K562 (cell line): ENCODE results near the gene LMAN2. TPM values are rescaled to one million over a fixed set of nuclear protein-coding genes. Genes with fewer than 3 reads are reported as not detected.

Experiments used
- ATAC-seq: fragments of 200-7000 bp; cut with Tn5 transposase; 3 replicates; pipeline ENCODE4 v1.9.1; 2020; ENCODE audit warnings: moderate library complexity
- BruUV-seq: library from RNA; stranded (reverse); fragments of 400-500 nt; replicated peaks from 2 replicates; lab custom pipeline; 2021; lab: Mats Ljungman, UMichigan
- CTCF ChIA-PET: fragments of 300-600 bp; formaldehyde crosslinking; extraction: SDS; loops from one replicate; lab custom pipeline; 2021; ENCODE audit warnings: low intra/inter-chr PET ratio; lab: Yijun Ruan, JAX
- POLR2A ChIA-PET: fragments of 300-600, 350-650 bp; sonication (Branson Sonifier 250); formaldehyde crosslinking; extraction: SDS; loops from one replicate; lab custom pipeline; 2021; ENCODE audit warnings: antibody characterized with exemption, inconsistent platforms; lab: Yijun Ruan, JAX
- DNase-seq, 4 experiments: peaks; one replicate each; pipeline versions ENCODE4 v3.0.0 to v3.0.0-alpha.2; 2011 to 2018; ENCODE audit warnings: low spot score in 3 of 4, mixed read lengths in 3 of 4; ENCODE audit errors: extremely low read depth in 1 of 4
- FAIRE-seq: peaks from 2 replicates; lab custom pipeline; 2011; peaks lifted over from hg19 to GRCh38; lab: Jason Lieb, UNC
- H2AFZ ChIP-seq: 2 replicates; pipeline ENCODE4 v1.6.0; 2011; ENCODE audit warnings: low read depth, low read length, control low read depth, inconsistent platforms
- H3K27ac ChIP-seq: fragments of 200-600 bp; 3 replicates; pipeline ENCODE4 v1.8.0; 2011; ENCODE audit warnings: low read depth, mild to moderate bottlenecking, control low read depth, inconsistent platforms, low read length, moderate library complexity, mixed read lengths; ENCODE audit errors: extremely low read depth
- H3K27me3 ChIP-seq, 2 experiments: fragments of 300-600 bp in 1 of 2; 2 replicates in 1 of 2; 3 replicates in 1 of 2; pipeline versions ENCODE4 v1.6.0 to v1.8.0; 2011; ENCODE audit warnings: inconsistent platforms in 2 of 2, low read length in 2 of 2, mild to moderate bottlenecking in 1 of 2, mixed read lengths in 1 of 2, moderate library complexity in 1 of 2; ENCODE audit not compliant: control insufficient read depth in 2 of 2, insufficient read depth in 2 of 2
- H3K36me3 ChIP-seq: fragments of 300-600 bp; 3 replicates; pipeline ENCODE4 v1.8.0; 2011; ENCODE audit warnings: mild to moderate bottlenecking, low read length, inconsistent platforms; ENCODE audit not compliant: control insufficient read depth, insufficient read depth
- H3K4me1 ChIP-seq, 2 experiments: fragments of 200-600 bp in 1 of 2; replicated peaks in 1 of 2; 2 replicates in 1 of 2; 3 replicates in 1 of 2; pipeline versions ENCODE4 v1.5.1 to v1.8.0; 2011; ENCODE audit warnings: inconsistent platforms in 2 of 2, low read length in 2 of 2, mild to moderate bottlenecking in 1 of 2, mixed read lengths in 1 of 2, moderate library complexity in 1 of 2; ENCODE audit not compliant: control insufficient read depth in 2 of 2, insufficient read depth in 2 of 2
- H3K4me2 ChIP-seq: 2 replicates; pipeline ENCODE4 v1.6.1; 2011; ENCODE audit warnings: low read length, control low read depth, inconsistent platforms, mixed read lengths; ENCODE audit not compliant: insufficient read depth
- H3K4me3 ChIP-seq: fragments of 200-600 bp; sonication (generic), shearing (Covaris generic); 2 replicates; pipeline ENCODE4 v1.5.1; 2016; ENCODE audit warnings: control low read depth, inconsistent platforms
- H3K79me2 ChIP-seq: fragments of 200-600 bp; 3 replicates; pipeline ENCODE4 v1.8.0; 2011; ENCODE audit warnings: low read length, inconsistent platforms; ENCODE audit not compliant: control insufficient read depth, insufficient read depth
- H3K9ac ChIP-seq, 2 experiments: 2 replicates each; pipeline versions ENCODE4 v1.6.0 to v1.6.1; 2011; ENCODE audit warnings: low read depth in 2 of 2, low read length in 2 of 2, control low read depth in 1 of 2, inconsistent platforms in 1 of 2, mild to moderate bottlenecking in 1 of 2, mixed read lengths in 1 of 2; ENCODE audit not compliant: insufficient read depth in 1 of 2
- H3K9me1 ChIP-seq: one replicate; pipeline ENCODE4 v1.6.0; 2011; ENCODE audit warnings: inconsistent platforms, mild to moderate bottlenecking, low read length, moderate library complexity; ENCODE audit not compliant: control insufficient read depth, insufficient read depth
- H3K9me3 ChIP-seq: replicated peaks from 2 replicates; pipeline ENCODE4 v1.5.1; 2011; ENCODE audit warnings: low read depth, low read length, inconsistent platforms; ENCODE audit not compliant: control insufficient read depth, insufficient read depth
- H4K20me1 ChIP-seq: replicated peaks from 2 replicates; pipeline ENCODE4 v1.6.1; 2011; ENCODE audit warnings: low read length, inconsistent platforms, mixed read lengths; ENCODE audit not compliant: control insufficient read depth, insufficient read depth
- ARID3A ChIP-seq: IDR thresholded peaks from 2 replicates; pipeline ENCODE4 v1.6.1; 2012; ENCODE audit warnings: low read depth, low read length, improper control_type of control experiment, borderline replicate concordance
- EGR1 ChIP-seq: fragments of 450-650 bp; conservative IDR thresholded peaks from 2 replicates; pipeline ENCODE4 v1.6.1; 2017; ENCODE audit warnings: mild to moderate bottlenecking
- OTX1 ChIP-seq: fragments of 450-650 bp; formaldehyde crosslinking; IDR thresholded peaks from 2 replicates; pipeline ENCODE4 v1.4.0; 2022; ENCODE audit warnings: mild to moderate bottlenecking
- ZFP36 ChIP-seq: fragments of 150-350 bp; IDR thresholded peaks from 2 replicates; pipeline ENCODE4 v1.6.1; 2018; ENCODE audit warnings: low read length, low read depth; ENCODE audit not compliant: partially characterized antibody
- whole genome bisulfite sequencing: fragments of 100-300 bp; shearing (Covaris generic); methylation state at CpG from one replicate; pipeline ENCODE4 v1.1.6; 2016; ENCODE audit warnings: low coverage, mixed read lengths; ENCODE audit not compliant: insufficient coverage; ENCODE audit errors: missing lambda C conversion rate; 5-methylcytosine and 5-hydroxymethylcytosine counted together
- in situ Hi-C: fragments of 300-500 bp; cut with MboI; formaldehyde crosslinking; loops from 4 replicates; pipeline ENCODE4 v1.15.0; 2018; ENCODE audit warnings: inconsistent platforms, mixed read lengths
- intact Hi-C: fragments of 100-400 bp; cut with micrococcal nuclease; formaldehyde crosslinking; loops from 2 replicates; pipeline ENCODE4 v1.14.2; 2022
- polyA plus RNA-seq, 8 experiments: library from polyadenylated mRNA; depleted of rRNA in 4 of 8; stranded (reverse) in 5 of 8; unstranded in 3 of 8; fragments of >200 nt; fragmentation: Nextera tagmentation in 2 of 8; fragmentation: Illumina TruSeq in 1 of 8; extraction: Ambion mirVana in 2 of 8; extraction: Trizol in 1 of 8; gene quantifications; 2 replicates each; pipeline versions ENCODE4 v1.2.1 to v1.2.3, GENCODE V29; 2011 to 2014; ENCODE audit warnings: inconsistent platforms in 1 of 8, missing spikeins in 1 of 8
- total RNA-seq, 7 experiments: library from RNA; depleted of rRNA in 6 of 7; stranded (reverse); fragments of >200 nt in 6 of 7; fragmentation: Illumina TruSeq in 2 of 7; extraction: Trizol in 2 of 7; gene quantifications; 2 replicates each; pipeline versions ENCODE4 v1.2.1 to v1.2.3, GENCODE V29; 2011 to 2021; ENCODE audit warnings: low replicate concordance in 1 of 7

The LMAN2 gene
- total and polyA plus RNA-seq, 9 of the 15 experiments (the other 6 are each of a cell fraction or from before 2014, with no cell fraction given) = 2.7 to 254 (median 136) TPM

GRCh38 chr5:177349762-177350161 lies 1.7 kb downstream of the LMAN2 start:
- ChIA-PET POLR2A (interaction anchor here (0.9 to 3.4 kb wide), 3 partner anchors 11 to 215 kb away, joined by 3 to 18 read pairs (median 7); no protein-coding TSS in a partner anchor), CTCF (no interaction called here)
- peak overlapping the region; percentile 95 to 97; a peak in 3 of 4 replicates for H3K9ac ChIP-seq
- intact Hi-C loops (no loop called here), in situ Hi-C loops (no loop called here)
- no TSS peak for BruUV-seq
- H3K4me3 ChIP-seq = peak overlapping the region; percentile 81
- H3K36me3 ChIP-seq = peaks cover 44% of the 10 kb centered on the region
- H3K27ac ChIP-seq = no peak overlapping the region
- H4K20me1 ChIP-seq = no peaks in the 10 kb centered on the region
- H3K4me2 ChIP-seq = peak overlapping the region; percentile 96
- peaks cover 17 to 24% of the 10 kb centered on the region in 2 experiments; a peak in 4 of 5 replicates for H3K4me1 ChIP-seq
- no peaks in the 10 kb centered on the region for H3K9me3 ChIP-seq
- FAIRE-seq (no peak), DNase-seq (no peak), ATAC-seq (no peak)
- TF ChIP-seq ZFP36 (peak; percentile 31), OTX1 (CRISPR knock-in tag) (no peak), EGR1 (peak; percentile 44; the same call in 1 of the 2 replicates), ARID3A (no peak)
- H3K9me1 ChIP-seq = no peaks in the 10 kb centered on the region
- H2AFZ ChIP-seq = no peak overlapping the region
- peaks cover 64% of the 10 kb centered on the region for H3K79me2 ChIP-seq
- 46% methylated on average over 5 of the region's 5 CpGs for WGBS
- H3K27me3 ChIP-seq = no peaks in the 10 kb centered on the region
